PC-3 (cell line): ENCODE data around the gene BIRC7.

Experiments used
- CTCF ChIP-seq: fragments of 300-600 bp; sonication (generic); conservative IDR thresholded peaks from 2 replicates; pipeline ENCODE4 v1.5.1; 2017; ENCODE audit warnings: antibody characterized with exemption, low read depth, mild to moderate bottlenecking, low read length
- EZH2 ChIP-seq: fragments of 300-600 bp; sonication (generic); IDR thresholded peaks from one replicate; pipeline ENCODE4 v1.6.1; 2017; ENCODE audit warnings: antibody characterized with exemption, mild to moderate bottlenecking, low read length; ENCODE audit not compliant: unreplicated experiment
- EZH2phosphoT487 ChIP-seq: fragments of 300-600 bp; sonication (generic); IDR thresholded peaks from 2 replicates; pipeline ENCODE4 v1.6.1; 2018; ENCODE audit warnings: mild to moderate bottlenecking, antibody characterized with exemption, low read length, borderline replicate concordance

GRCh38 chr20:63235399-63235983, at the start of gene BIRC7:
- TF ChIP-seq CTCF (no peak), EZH2 (no peak), EZH2phosphoT487 (no peak)
